Endodermal cell (in vitro differentiated cells): ENCODE data around the gene BFSP2. TPM values are rescaled to one million over a fixed set of nuclear protein-coding genes. Genes with fewer than 3 reads are reported as not detected.
A peak's percentile ranks its signal among the peaks of the same experiment; 100 is the strongest.

ENCODE experiments used
- DNase-seq: peaks from one replicate; pipeline ENCODE4 v3.0.0-alpha.2; 2017
- H3K27ac ChIP-seq: 2 replicates; pipeline ENCODE4 v1.5.1; 2013; ENCODE audit warnings: mild to moderate bottlenecking, low read depth, low read length, moderate library complexity
- H3K27me3 ChIP-seq: 2 replicates; pipeline ENCODE4 v1.6.1; 2013; ENCODE audit warnings: mild to moderate bottlenecking, low read length, moderate library complexity; ENCODE audit not compliant: insufficient read depth, control insufficient read depth, poor library complexity, severe bottlenecking
- H3K36me3 ChIP-seq: 2 replicates; pipeline ENCODE4 v1.7.0; 2013; ENCODE audit warnings: mild to moderate bottlenecking, low read length, moderate library complexity; ENCODE audit not compliant: control insufficient read depth, insufficient read depth
- H3K4me1 ChIP-seq: one replicate; pipeline ENCODE4 v1.7.0; 2013; ENCODE audit warnings: low read length; ENCODE audit not compliant: control insufficient read depth, insufficient read depth
- H3K4me3 ChIP-seq: 2 replicates; pipeline ENCODE4 v1.5.1; 2013; ENCODE audit warnings: mild to moderate bottlenecking, low read length, moderate library complexity
- H3K9ac ChIP-seq: 2 replicates; pipeline ENCODE4 v1.6.1; 2013; ENCODE audit warnings: mild to moderate bottlenecking, low read length, moderate library complexity; ENCODE audit not compliant: poor library complexity, severe bottlenecking; ENCODE audit errors: extremely low read depth
- H3K9me3 ChIP-seq: 2 replicates; pipeline ENCODE4 v1.6.1; 2013; ENCODE audit warnings: mild to moderate bottlenecking, low read length, moderate library complexity; ENCODE audit not compliant: control insufficient read depth
- H3K27ac Mint-ChIP-seq: 2 replicates; pipeline ENCODE4 v1.8.0; 2020; ENCODE audit warnings: mixed read lengths
- H3K27me3 Mint-ChIP-seq: 2 replicates; pipeline ENCODE4 v1.8.0; 2021; ENCODE audit warnings: mild to moderate bottlenecking, mixed read lengths; ENCODE audit not compliant: insufficient read depth
- H3K36me3 Mint-ChIP-seq: 2 replicates; pipeline ENCODE4 v1.8.0; 2020; ENCODE audit warnings: low read depth, mixed read lengths
- H3K4me1 Mint-ChIP-seq: 2 replicates; pipeline ENCODE4 v1.8.0; 2020; ENCODE audit warnings: mixed read lengths
- H3K4me3 Mint-ChIP-seq: 2 replicates; pipeline ENCODE4 v1.8.0; 2020; ENCODE audit warnings: mild to moderate bottlenecking, moderate library complexity, mixed read lengths
- H3K9me3 Mint-ChIP-seq: 2 replicates; pipeline ENCODE4 v1.8.0; 2020; ENCODE audit warnings: mild to moderate bottlenecking, mixed read lengths
- CTCF ChIP-seq: fragments of 200-600 bp; sonication (generic); conservative IDR thresholded peaks from 2 replicates; pipeline ENCODE4 v1.5.0; 2021; ENCODE audit warnings: antibody characterized with exemption, mild to moderate bottlenecking
- WGBS, 2 experiments: methylation state at CpG; one replicate each; pipeline versions ENCODE4 v1.1.5 to v1.1.7; 2013; ENCODE audit warnings: missing lambda C conversion rate in 2 of 2, mixed read lengths in 1 of 2; ENCODE audit not compliant: insufficient coverage in 1 of 2, insufficient read length in 1 of 2; 5-methylcytosine and 5-hydroxymethylcytosine counted together
- total RNA-seq, 2 donors: library from RNA; stranded (reverse); fragmentation: NEBNext Ultra II Directional in 1 of 2; extraction: Animal tissue kit (Norgen Biotek cat#: 25700) in 1 of 2; gene quantifications; 2 replicates in 1 of 2; 3 replicates in 1 of 2; pipeline ENCODE4 v1.2.1, GENCODE V29; 2021

BFSP2 gene
- total RNA-seq, 2 donors from 2014 or later, result not detected

GRCh38 chr3:133474251-133474801, 74.5 kb downstream of the BFSP2 start:
- Mint-ChIP-seq H3K27ac (no peak overlapping the region), H3K4me3 (no peak overlapping the region), H3K27me3 (peaks cover 18% of the 10 kb centered on the region), H3K4me1 (peaks cover 33% of the 10 kb centered on the region), H3K36me3 (no peaks in the 10 kb centered on the region), H3K9me3 (no peaks in the 10 kb centered on the region)
- WGBS, 2 experiments, result 93 to 96% methylated on average over 7 to 8 of the region's 8 CpGs
- no peaks in the 10 kb centered on the region for H3K36me3 ChIP-seq
- no peak overlapping the region for H3K9ac ChIP-seq
- no peak overlapping the region for H3K4me3 ChIP-seq
- H3K27me3 ChIP-seq, result no peaks in the 10 kb centered on the region
- H3K9me3 ChIP-seq, result no peaks in the 10 kb centered on the region
- peaks cover 4% of the 10 kb centered on the region for H3K4me1 ChIP-seq
- DNase-seq, result no peak
- H3K27ac ChIP-seq, result peak overlapping the region; percentile 59
- no peak for TF ChIP-seq CTCF

GRCh38 chr3:133474817-133475216, 75.0 kb downstream of the BFSP2 start:
- H3K4me1 Mint-ChIP-seq, result peaks cover 34% of the 10 kb centered on the region

GRCh38 chr3:133475245-133476010, 75.6 kb downstream of the BFSP2 start:
- Histone ChIP-seq H3K36me3 (no peaks in the 10 kb centered on the region), H3K27ac (no peak overlapping the region), H3K4me3 (no peak overlapping the region), H3K9me3 (no peaks in the 10 kb centered on the region), H3K4me1 (peaks cover 4% of the 10 kb centered on the region), H3K9ac (no peak overlapping the region), H3K27me3 (no peaks in the 10 kb centered on the region)
- Mint-ChIP-seq H3K9me3 (no peaks in the 10 kb centered on the region), H3K4me3 (no peak overlapping the region), H3K27me3 (peaks cover 18% of the 10 kb centered on the region), H3K27ac (no peak overlapping the region), H3K4me1 (peaks cover 40% of the 10 kb centered on the region), H3K36me3 (no peaks in the 10 kb centered on the region)
- WGBS, 2 experiments, result 95% methylated on average over 5 of the region's 5 CpGs
- no peak for DNase-seq
- TF ChIP-seq CTCF, result no peak

More at GRCh38 chr3:133474817-133475216, 75.0 kb downstream of the BFSP2 start:
- H3K36me3 Mint-ChIP-seq, result no peaks in the 10 kb centered on the region
- H3K27ac Mint-ChIP-seq, result no peak overlapping the region
- no peak overlapping the region for H3K4me3 ChIP-seq
- 95 to 100% methylated on average over 4 of the region's 4 CpGs for WGBS, 2 experiments
- H3K27me3 Mint-ChIP-seq, result peaks cover 18% of the 10 kb centered on the region
- H3K4me1 ChIP-seq, result peaks cover 4% of the 10 kb centered on the region
- no peak overlapping the region for H3K9ac ChIP-seq
- no peak overlapping the region for H3K27ac ChIP-seq
- H3K36me3 ChIP-seq, result no peaks in the 10 kb centered on the region
- no peak for DNase-seq
- no peaks in the 10 kb centered on the region for H3K9me3 ChIP-seq
- no peaks in the 10 kb centered on the region for H3K9me3 Mint-ChIP-seq
- H3K27me3 ChIP-seq, result no peaks in the 10 kb centered on the region
- H3K4me3 Mint-ChIP-seq, result no peak overlapping the region
- TF ChIP-seq CTCF, result no peak
